Measurements from ENCODE around the gene GOLT1A.
A peak's percentile ranks its signal among the peaks of the same experiment; 100 is the strongest.

Gene GOLT1A

GRCh38 chr1:204161609-204162493 is 51.9 kb downstream of the GOLT1A start:
- TF ChIP-seq, protein P1, sequence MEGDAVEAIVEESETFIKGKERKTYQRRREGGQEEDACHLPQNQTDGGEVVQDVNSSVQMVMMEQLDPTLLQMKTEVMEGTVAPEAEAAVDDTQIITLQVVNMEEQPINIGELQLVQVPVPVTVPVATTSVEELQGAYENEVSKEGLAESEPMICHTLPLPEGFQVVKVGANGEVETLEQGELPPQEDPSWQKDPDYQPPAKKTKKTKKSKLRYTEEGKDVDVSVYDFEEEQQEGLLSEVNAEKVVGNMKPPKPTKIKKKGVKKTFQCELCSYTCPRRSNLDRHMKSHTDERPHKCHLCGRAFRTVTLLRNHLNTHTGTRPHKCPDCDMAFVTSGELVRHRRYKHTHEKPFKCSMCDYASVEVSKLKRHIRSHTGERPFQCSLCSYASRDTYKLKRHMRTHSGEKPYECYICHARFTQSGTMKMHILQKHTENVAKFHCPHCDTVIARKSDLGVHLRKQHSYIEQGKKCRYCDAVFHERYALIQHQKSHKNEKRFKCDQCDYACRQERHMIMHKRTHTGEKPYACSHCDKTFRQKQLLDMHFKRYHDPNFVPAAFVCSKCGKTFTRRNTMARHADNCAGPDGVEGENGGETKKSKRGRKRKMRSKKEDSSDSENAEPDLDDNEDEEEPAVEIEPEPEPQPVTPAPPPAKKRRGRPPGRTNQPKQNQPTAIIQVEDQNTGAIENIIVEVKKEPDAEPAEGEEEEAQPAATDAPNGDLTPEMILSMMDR (IDR thresholded peaks at IDR 0.05; ENCODE audit: low read length, missing control alignments): no peak
- H3K4me3 ChIP-seq (replicated peaks; ENCODE audit: low read depth, low read length): no peak overlapping the region
- no peak for DNase-seq (ENCODE audit: low read depth)

DNA sequence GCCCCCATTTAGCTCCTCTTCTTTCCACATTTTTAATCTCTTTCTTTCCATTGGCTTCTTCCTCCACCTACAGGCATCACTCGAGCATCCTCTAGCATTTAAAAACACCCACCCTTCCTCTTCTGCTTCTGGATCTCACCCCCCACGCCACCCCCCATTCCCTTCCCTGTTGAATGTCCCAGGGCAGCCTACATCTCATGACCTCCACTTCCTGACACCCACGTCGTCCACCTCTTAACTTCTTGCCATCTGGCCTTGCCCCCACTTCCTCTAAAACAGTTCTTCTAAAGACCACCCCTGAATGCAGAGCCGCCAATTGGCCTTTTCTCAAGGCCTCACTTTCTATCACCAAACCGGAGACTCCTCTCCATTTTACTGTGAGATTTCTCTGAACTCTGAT is 55.8 kb downstream of the GOLT1A start:
- H3K4me3 ChIP-seq (replicated peaks; ENCODE audit: low read depth, low read length): no peak overlapping the region
- TF ChIP-seq, protein P1 (IDR thresholded peaks at IDR 0.05; ENCODE audit: low read length, missing control alignments): no peak
- no peak for DNase-seq (ENCODE audit: low read depth)

GRCh38 chr1:204155881-204156280 is 57.9 kb downstream of the GOLT1A start:
- no peak overlapping the region for H3K4me3 ChIP-seq (replicated peaks; ENCODE audit: low read depth, low read length)

DNA sequence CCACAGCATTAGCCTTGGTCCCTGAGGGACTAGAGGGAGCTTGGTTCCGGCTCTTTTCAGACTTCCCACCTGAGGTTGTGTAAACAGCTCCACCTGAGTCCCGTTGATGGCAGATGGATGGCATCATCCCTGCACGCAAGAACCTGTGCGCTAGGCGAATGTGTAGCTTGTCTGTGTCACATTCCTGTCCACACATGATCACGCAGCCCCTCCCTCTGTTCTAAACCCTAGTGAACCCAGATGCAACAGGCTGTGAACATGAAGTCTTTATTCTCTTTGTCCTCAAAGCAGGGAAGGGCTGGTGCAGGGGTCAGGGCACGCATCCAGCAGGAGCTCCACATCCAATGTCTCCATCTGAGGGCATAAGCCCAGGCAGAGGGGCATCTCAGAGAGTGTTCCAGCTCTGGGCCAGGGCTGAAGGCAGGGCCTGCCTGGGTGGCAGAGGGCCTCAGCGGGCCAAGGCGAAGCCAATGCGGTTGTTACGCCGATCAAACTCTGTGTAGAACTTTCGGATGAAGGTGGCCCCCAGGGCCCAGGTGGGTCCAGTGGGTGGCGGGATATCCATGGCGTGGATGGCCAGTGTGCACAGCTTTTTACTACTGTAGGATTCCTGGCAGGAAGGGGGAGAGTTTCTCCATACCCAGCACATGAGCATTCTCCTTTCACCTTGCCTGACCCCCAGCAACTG is 59.1 kb downstream of the GOLT1A start:
- TF ChIP-seq, protein P1 (IDR thresholded peaks at IDR 0.05; ENCODE audit: low read length, missing control alignments): no peak
- DNase-seq (ENCODE audit: low read depth): no peak

More at GRCh38 chr1:204155881-204156280, 57.9 kb downstream of the GOLT1A start:
- TF ChIP-seq, protein P1 (IDR thresholded peaks at IDR 0.05; ENCODE audit: low read length, missing control alignments): no peak
- DNase-seq (ENCODE audit: low read depth): no peak

DNA sequence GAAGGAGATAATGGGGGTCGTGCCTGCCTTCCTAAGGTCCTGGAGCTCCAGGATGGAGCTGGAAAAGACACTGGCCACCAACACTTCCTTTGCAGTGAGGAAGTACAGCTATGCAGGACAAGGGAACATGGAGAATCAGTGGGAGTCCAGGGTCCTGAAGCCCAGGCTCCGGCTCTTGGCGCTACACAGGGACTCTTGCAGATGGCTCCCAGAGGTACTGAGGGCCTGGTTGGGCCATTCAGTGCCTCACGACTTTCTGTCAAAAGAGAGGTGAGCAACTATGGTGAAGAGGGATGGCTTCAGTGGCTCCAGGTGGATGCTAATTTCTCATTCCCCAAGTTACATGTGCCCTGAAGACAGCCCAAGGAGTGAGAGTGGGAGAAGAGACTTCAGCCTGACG is 60.1 kb downstream of the GOLT1A start:
- no peak for DNase-seq (ENCODE audit: low read depth)
- TF ChIP-seq, protein P1 (IDR thresholded peaks at IDR 0.05; ENCODE audit: low read length, missing control alignments): no peak
- no peak overlapping the region for H3K4me3 ChIP-seq (replicated peaks; ENCODE audit: low read depth, low read length)

More for the DNA sequence above, 59.1 kb downstream of the GOLT1A start:
- no peak overlapping the region for H3K4me3 ChIP-seq (replicated peaks; ENCODE audit: low read depth, low read length)

GRCh38 chr1:204152310-204153044 is 61.3 kb downstream of the GOLT1A start:
- no peak for DNase-seq (ENCODE audit: low read depth)
- TF ChIP-seq, protein P1 (IDR thresholded peaks at IDR 0.05; ENCODE audit: low read length, missing control alignments): no peak
- peak overlapping the region; percentile 57 for H3K4me3 ChIP-seq (replicated peaks; ENCODE audit: low read depth, low read length)

Measured in fibroblast of pulmonary artery (primary cell).